ENCODE data around the gene FOXN4. TPM values are rescaled to one million over a fixed set of nuclear protein-coding genes. Genes with fewer than 3 reads are reported as not detected.

The FOXN4 gene
- total and polyA plus RNA-seq, 8 donors: 0.12 TPM; not detected in 7

- no peak for DNase-seq
- WGBS, 2 donors: 57 to 63% methylated on average over 4 of the region's 4 CpGs
- no peak for FAIRE-seq
- no peaks in the 10 kb centered on the region for H3K36me3 ChIP-seq
- TF ChIP-seq CTCF (IDR thresholded peaks at IDR 0.05): no peak
- no peak overlapping the region for H3K4me3 ChIP-seq
- no peaks in the 10 kb centered on the region for H3K9me3 ChIP-seq
- no peak overlapping the region for H3K27ac ChIP-seq
- no peaks in the 10 kb centered on the region for H3K27me3 ChIP-seq
- H3K4me1 ChIP-seq: no peaks in the 10 kb centered on the region
- no peak for ATAC-seq
- intact Hi-C loops (cut with DNase I): no loop called here
Observed at GRCh38 chr12:109289004-109289403, 20.1 kb downstream of the FOXN4 start.

- WGBS, 2 donors: 60 to 81% methylated on average over 1 of the region's 1 CpG
- H3K27me3 ChIP-seq: no peaks in the 10 kb centered on the region
Observed at GRCh38 chr12:109288571-109288970, 20.5 kb downstream of the FOXN4 start.

GRCh38 chr12:109287811-109288469 lies 21.1 kb downstream of the FOXN4 start:
- Histone ChIP-seq H3K4me1 (no peaks in the 10 kb centered on the region), H3K36me3 (no peaks in the 10 kb centered on the region), H3K27ac (no peak overlapping the region), H3K27me3 (no peaks in the 10 kb centered on the region), H3K9me3 (no peaks in the 10 kb centered on the region), H3K4me3 (no peak overlapping the region)
- 66 to 73% methylated on average over 16 of the region's 16 CpGs for WGBS, 2 donors
- no peak for TF ChIP-seq CTCF (IDR thresholded peaks at IDR 0.05)
- DNase-seq (no peak), ATAC-seq (no peak), FAIRE-seq (no peak)
- intact Hi-C loops (cut with DNase I): no loop called here

More at GRCh38 chr12:109288571-109288970, 20.5 kb downstream of the FOXN4 start:
- ATAC-seq (no peak), DNase-seq (no peak), FAIRE-seq (no peak)
- no peak for TF ChIP-seq CTCF (IDR thresholded peaks at IDR 0.05)
- no peaks in the 10 kb centered on the region for H3K9me3 ChIP-seq
- no peak overlapping the region for H3K27ac ChIP-seq
- H3K4me3 ChIP-seq: no peak overlapping the region
- intact Hi-C loops (cut with DNase I): no loop called here
- no peaks in the 10 kb centered on the region for H3K36me3 ChIP-seq
- H3K4me1 ChIP-seq: no peaks in the 10 kb centered on the region

GRCh38 chr12:109287181-109287580 lies 21.9 kb downstream of the FOXN4 start:
- Histone ChIP-seq H3K27me3 (no peaks in the 10 kb centered on the region), H3K4me3 (no peak overlapping the region), H3K9me3 (no peaks in the 10 kb centered on the region), H3K36me3 (no peaks in the 10 kb centered on the region), H3K4me1 (no peaks in the 10 kb centered on the region), H3K27ac (no peak overlapping the region)
- DNase-seq (no peak), FAIRE-seq (no peak), ATAC-seq (no peak)
- no peak for TF ChIP-seq CTCF (IDR thresholded peaks at IDR 0.05)
- intact Hi-C loops (cut with DNase I): no loop called here
- 55 to 72% methylated on average over 7 of the region's 7 CpGs for WGBS, 2 donors

- Histone ChIP-seq H3K27me3 (no peaks in the 10 kb centered on the region), H3K9me3 (no peaks in the 10 kb centered on the region), H3K4me1 (no peaks in the 10 kb centered on the region), H3K4me3 (no peak overlapping the region), H3K27ac (no peak overlapping the region), H3K36me3 (no peaks in the 10 kb centered on the region)
- no peak for TF ChIP-seq CTCF (IDR thresholded peaks at IDR 0.05)
- WGBS, 2 donors: 71 to 82% methylated on average over 4 of the region's 4 CpGs
- no peak for ATAC-seq
- DNase-seq: no peak
- no peak for FAIRE-seq
- intact Hi-C loops (cut with DNase I): no loop called here
Observed at GRCh38 chr12:109286652-109287051, 22.4 kb downstream of the FOXN4 start.
